Duodenal mucosa (tissue), 2 donors: ENCODE data around the gene MARK1.

Experiments
- H3K27ac ChIP-seq: one replicate; pipeline ENCODE4 v1.7.0; 2013; ENCODE audit warnings: low read depth, low read length
- H3K27me3 ChIP-seq, 2 donors: one replicate each; pipeline ENCODE4 v1.7.0; 2013; ENCODE audit warnings: low read length in 2 of 2, control low read depth in 1 of 2; ENCODE audit not compliant: insufficient read depth in 2 of 2, control insufficient read depth in 1 of 2
- H3K36me3 ChIP-seq, 2 donors: one replicate each; pipeline ENCODE4 v1.7.0; 2013; ENCODE audit warnings: low read length in 2 of 2, control low read depth in 1 of 2; ENCODE audit not compliant: insufficient read depth in 2 of 2, control insufficient read depth in 1 of 2
- H3K4me1 ChIP-seq, 2 donors: one replicate each; pipeline ENCODE4 v1.7.0; 2013; ENCODE audit warnings: low read length in 2 of 2, control low read depth in 1 of 2; ENCODE audit not compliant: insufficient read depth in 2 of 2, control insufficient read depth in 1 of 2
- H3K4me3 ChIP-seq, 2 donors: one replicate each; pipeline ENCODE4 v1.7.0; 2013; ENCODE audit warnings: low read length in 2 of 2, low read depth in 1 of 2
- H3K9ac ChIP-seq, 2 donors: one replicate each; pipeline ENCODE4 v1.7.0; 2013; ENCODE audit warnings: low read length in 2 of 2, low read depth in 1 of 2
- H3K9me3 ChIP-seq, 2 donors: one replicate each; pipeline ENCODE4 v1.7.0; 2013; ENCODE audit warnings: low read length in 2 of 2, control low read depth in 1 of 2; ENCODE audit not compliant: control insufficient read depth in 1 of 2

Gene MARK1

GRCh38 chr1:220504329-220504728, 23.6 kb upstream of the MARK1 start:
- H3K4me1 ChIP-seq, result no peaks in the 10 kb centered on the region
- no peaks in the 10 kb centered on the region for H3K27me3 ChIP-seq
- no peaks in the 10 kb centered on the region for H3K9me3 ChIP-seq
- H3K4me3 ChIP-seq, result no peak overlapping the region
- no peak overlapping the region for H3K9ac ChIP-seq
- H3K27ac ChIP-seq, result no peak overlapping the region
- no peaks in the 10 kb centered on the region for H3K36me3 ChIP-seq

GRCh38 chr1:220507085-220507484, 20.9 kb upstream of the MARK1 start:
- Histone ChIP-seq H3K4me3 (no peak overlapping the region), H3K9ac (no peak overlapping the region), H3K36me3 (no peaks in the 10 kb centered on the region), H3K27me3 (no peaks in the 10 kb centered on the region), H3K9me3 (no peaks in the 10 kb centered on the region), H3K27ac (no peak overlapping the region), H3K4me1 (no peaks in the 10 kb centered on the region)

GRCh38 chr1:220511179-220511578, 16.8 kb upstream of the MARK1 start:
- Histone ChIP-seq H3K27me3 (no peaks in the 10 kb centered on the region), H3K9me3 (no peaks in the 10 kb centered on the region), H3K27ac (no peak overlapping the region), H3K4me3 (no peak overlapping the region), H3K36me3 (no peaks in the 10 kb centered on the region), H3K4me1 (no peaks in the 10 kb centered on the region), H3K9ac (no peak overlapping the region)

- no peaks in the 10 kb centered on the region for H3K27me3 ChIP-seq
- H3K27ac ChIP-seq, result no peak overlapping the region
- no peak overlapping the region for H3K4me3 ChIP-seq
- no peaks in the 10 kb centered on the region for H3K9me3 ChIP-seq
- no peaks in the 10 kb centered on the region for H3K36me3 ChIP-seq
- no peaks in the 10 kb centered on the region for H3K4me1 ChIP-seq
- no peak overlapping the region for H3K9ac ChIP-seq
These were observed 16.2 kb upstream of the MARK1 start for GRCh38 chr1:220511785-220512184.

GRCh38 chr1:220513834-220514233, 14.1 kb upstream of the MARK1 start:
- H3K9ac ChIP-seq, result no peak overlapping the region
- H3K27ac ChIP-seq, result no peak overlapping the region
- no peaks in the 10 kb centered on the region for H3K4me1 ChIP-seq
- H3K27me3 ChIP-seq, result peaks cover 0 to 4% of the 10 kb centered on the region in 2 donors
- no peaks in the 10 kb centered on the region for H3K9me3 ChIP-seq
- H3K36me3 ChIP-seq, result no peaks in the 10 kb centered on the region
- no peak overlapping the region for H3K4me3 ChIP-seq

GRCh38 chr1:220514256-220514655, 13.7 kb upstream of the MARK1 start:
- Histone ChIP-seq H3K27ac (no peak overlapping the region), H3K27me3 (peaks cover under 1 to 4% of the 10 kb centered on the region in 2 donors), H3K36me3 (no peaks in the 10 kb centered on the region), H3K4me1 (no peaks in the 10 kb centered on the region), H3K9ac (no peak overlapping the region), H3K4me3 (no peak overlapping the region), H3K9me3 (no peaks in the 10 kb centered on the region)

GRCh38 chr1:220516014-220516721, 11.8 kb upstream of the MARK1 start:
- Histone ChIP-seq H3K9me3 (no peaks in the 10 kb centered on the region), H3K4me1 (no peaks in the 10 kb centered on the region), H3K27me3 (peaks cover 3 to 4% of the 10 kb centered on the region in 2 donors), H3K4me3 (no peak overlapping the region), H3K36me3 (no peaks in the 10 kb centered on the region), H3K27ac (no peak overlapping the region), H3K9ac (no peak overlapping the region)

- H3K27me3 ChIP-seq, result peaks cover 3 to 4% of the 10 kb centered on the region in 2 donors
- H3K4me3 ChIP-seq, result no peak overlapping the region
- H3K9me3 ChIP-seq, result no peaks in the 10 kb centered on the region
- H3K4me1 ChIP-seq, result no peaks in the 10 kb centered on the region
- H3K9ac ChIP-seq, result no peak overlapping the region
- no peak overlapping the region for H3K27ac ChIP-seq
- no peaks in the 10 kb centered on the region for H3K36me3 ChIP-seq
These were observed 11.3 kb upstream of the MARK1 start for GRCh38 chr1:220516722-220517042.

GRCh38 chr1:220521778-220522177, 6.2 kb upstream of the MARK1 start:
- Histone ChIP-seq H3K4me3 (no peak overlapping the region), H3K36me3 (no peaks in the 10 kb centered on the region), H3K9ac (no peak overlapping the region), H3K27me3 (peaks cover 9 to 18% of the 10 kb centered on the region in 2 donors), H3K9me3 (no peaks in the 10 kb centered on the region), H3K4me1 (no peaks in the 10 kb centered on the region), H3K27ac (no peak overlapping the region)

- H3K27me3 ChIP-seq, result peaks cover 30 to 39% of the 10 kb centered on the region in 2 donors
- no peaks in the 10 kb centered on the region for H3K36me3 ChIP-seq
- H3K4me1 ChIP-seq, result peaks cover 0 to 6% of the 10 kb centered on the region in 2 donors
- H3K4me3 ChIP-seq, result no peak overlapping the region
- H3K9me3 ChIP-seq, result no peaks in the 10 kb centered on the region
- H3K9ac ChIP-seq, result no peak overlapping the region
- H3K27ac ChIP-seq, result no peak overlapping the region
These were observed 1.6 kb upstream of the MARK1 start for GRCh38 chr1:220526294-220526693.
